HG03439 (cell line): ENCODE measurements around the gene MITD1.
A peak's percentile ranks its signal among the peaks of the same experiment; 100 is the strongest.
"Not testable (repeated sequence)": the region's sequence is repeated elsewhere in the genome, so short reads cannot be mapped to it uniquely, and the experiment has no call there.

Experiments
- ATAC-seq: cut with Tn5 transposase; IDR thresholded peaks from one replicate; pipeline ENCODE4 v1.9.1; 2021; ENCODE audit warnings: mild to moderate bottlenecking, moderate library complexity; ENCODE audit not compliant: unreplicated experiment

MITD1 gene

DNA sequence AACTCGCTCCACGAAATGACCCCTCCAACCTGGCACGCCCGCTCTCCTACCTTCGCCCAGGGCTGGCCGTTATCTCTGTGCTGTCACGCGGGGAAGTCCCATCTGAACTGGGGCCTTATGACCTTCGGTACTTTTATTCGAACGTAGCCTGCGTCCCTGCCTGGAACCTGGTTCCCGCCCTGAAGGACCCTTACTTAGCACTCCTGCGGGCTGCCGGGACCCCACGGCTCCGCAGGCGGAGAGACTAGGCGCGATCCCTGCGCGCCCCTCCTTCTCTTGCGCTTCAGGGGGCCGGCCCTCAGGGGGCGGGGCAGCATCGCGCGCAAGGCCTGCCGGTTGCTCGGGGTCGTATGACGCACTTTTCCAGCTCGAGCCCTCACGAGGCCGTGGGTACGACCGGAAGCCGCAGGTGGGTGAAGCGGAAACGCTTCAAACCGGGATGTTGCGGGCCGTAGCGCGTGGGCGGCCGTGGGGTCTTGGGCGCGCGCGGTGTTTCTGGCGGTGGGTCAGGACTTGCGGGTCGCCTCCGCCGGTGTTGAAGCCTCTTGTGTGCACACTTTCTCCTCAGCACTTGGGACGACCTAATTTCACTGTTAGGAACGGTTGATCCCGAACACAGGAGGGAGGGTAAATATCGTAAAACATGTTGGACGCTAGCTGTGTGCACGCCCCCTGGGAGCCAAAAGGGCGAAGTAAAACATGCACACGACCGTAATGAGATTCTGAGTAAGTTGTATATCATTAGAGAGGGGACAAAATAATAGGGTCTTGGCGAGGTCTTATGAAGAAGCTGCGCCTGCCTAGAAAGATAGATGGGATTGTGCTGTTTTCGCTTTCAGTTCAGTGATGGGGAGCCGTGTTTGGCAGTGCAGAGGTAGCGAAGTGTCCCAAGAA is 26.0 kb downstream of the MITD1 start, which contains the start of the genes LIPT1 and TSGA10:
Gene LIPT1 (plus strand): TSS at position 325 of the 894 bp plus-strand sequence. CDS start 6,991 bp downstream, outside the sequence.
Gene TSGA10 (minus strand): TSS at position 300 of the 894 bp plus-strand sequence. CDS start 45,503 bp downstream, outside the sequence.
- peak; percentile 96 for ATAC-seq

DNA sequence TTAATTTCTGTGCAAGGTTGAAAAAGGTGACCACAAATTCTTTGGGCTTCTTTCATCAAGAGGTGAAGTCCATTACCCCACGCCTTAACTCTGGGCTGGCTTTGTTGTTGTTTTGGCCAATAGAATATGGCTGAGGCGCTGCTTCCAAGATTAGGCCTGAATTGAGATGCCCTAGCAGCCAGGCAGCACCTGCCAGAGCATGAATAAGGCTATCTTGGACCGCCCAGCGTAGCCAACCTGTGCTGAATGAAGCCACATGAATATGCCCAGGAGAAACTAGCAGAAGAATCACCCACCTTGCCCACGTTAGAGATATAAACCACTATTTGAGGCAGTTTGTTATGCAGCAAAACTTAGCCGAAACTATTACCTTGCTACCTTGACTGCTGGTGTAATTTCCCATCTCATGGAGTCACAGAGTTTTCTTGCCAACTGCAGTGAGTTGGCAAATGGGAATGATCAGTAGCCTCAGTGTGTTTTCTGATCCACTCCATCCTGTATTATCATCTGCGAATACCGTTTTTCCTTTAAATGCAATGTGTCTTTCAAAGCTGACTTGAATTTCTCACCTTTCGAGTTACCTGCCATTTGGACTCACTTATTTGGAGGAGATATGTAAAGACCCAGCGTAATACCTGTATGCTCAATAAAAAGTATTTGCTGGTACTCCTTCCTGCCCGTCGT is 26.8 kb downstream of the MITD1 start:
- ATAC-seq, result no peak

DNA sequence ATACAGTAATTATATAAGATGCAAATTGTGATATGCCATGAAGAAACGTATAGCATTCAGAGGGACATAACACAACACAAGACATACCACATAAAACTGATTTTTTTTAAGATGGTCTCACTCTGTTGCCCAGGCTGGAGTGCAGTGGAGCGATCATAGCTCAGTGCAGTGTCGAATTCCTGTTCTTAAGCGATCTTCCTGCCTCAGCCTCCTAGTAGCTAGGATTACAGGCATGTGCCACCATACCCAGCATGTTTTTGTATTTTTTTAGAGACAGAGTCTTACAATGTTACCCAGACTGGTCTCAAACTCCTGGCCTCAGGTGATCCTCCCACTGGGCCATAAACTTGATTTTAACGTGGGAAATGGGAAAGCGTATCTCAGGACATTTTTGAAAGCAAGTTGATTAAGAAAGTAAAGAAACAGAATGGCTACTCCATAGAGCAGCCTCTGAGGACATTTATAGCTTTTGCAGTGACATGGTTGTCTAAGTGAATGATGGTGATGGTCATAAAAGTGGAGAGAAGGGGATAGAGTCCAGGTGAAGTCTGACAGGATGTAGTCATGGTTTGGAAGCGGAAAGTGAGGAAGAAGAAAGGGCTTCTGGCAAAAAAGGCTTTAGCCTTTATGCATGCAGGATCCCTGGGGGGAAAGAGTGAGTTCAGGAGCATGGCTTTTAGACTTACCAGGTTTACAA is 28.5 kb downstream of the MITD1 start:
- ATAC-seq, result no peak

DNA sequence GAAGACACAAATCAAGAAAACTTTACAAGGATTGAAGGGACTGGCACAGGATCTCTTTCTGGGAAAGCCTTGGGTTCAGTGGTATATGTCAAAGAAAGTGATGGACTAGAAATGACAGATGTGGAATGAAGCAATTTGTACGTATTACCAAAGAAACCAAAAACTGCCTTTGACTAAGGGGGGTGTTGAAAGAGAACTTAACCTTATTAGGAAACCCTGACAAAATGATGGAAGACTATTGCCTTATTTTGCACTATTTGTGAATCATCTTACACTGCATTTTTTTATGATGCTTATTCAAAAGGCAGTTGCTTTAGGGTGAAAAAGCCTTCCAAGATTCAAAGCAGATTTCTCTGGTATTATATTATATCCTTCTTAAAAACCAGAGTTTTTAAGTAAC is 30.2 kb downstream of the MITD1 start:
- no peak for ATAC-seq

DNA sequence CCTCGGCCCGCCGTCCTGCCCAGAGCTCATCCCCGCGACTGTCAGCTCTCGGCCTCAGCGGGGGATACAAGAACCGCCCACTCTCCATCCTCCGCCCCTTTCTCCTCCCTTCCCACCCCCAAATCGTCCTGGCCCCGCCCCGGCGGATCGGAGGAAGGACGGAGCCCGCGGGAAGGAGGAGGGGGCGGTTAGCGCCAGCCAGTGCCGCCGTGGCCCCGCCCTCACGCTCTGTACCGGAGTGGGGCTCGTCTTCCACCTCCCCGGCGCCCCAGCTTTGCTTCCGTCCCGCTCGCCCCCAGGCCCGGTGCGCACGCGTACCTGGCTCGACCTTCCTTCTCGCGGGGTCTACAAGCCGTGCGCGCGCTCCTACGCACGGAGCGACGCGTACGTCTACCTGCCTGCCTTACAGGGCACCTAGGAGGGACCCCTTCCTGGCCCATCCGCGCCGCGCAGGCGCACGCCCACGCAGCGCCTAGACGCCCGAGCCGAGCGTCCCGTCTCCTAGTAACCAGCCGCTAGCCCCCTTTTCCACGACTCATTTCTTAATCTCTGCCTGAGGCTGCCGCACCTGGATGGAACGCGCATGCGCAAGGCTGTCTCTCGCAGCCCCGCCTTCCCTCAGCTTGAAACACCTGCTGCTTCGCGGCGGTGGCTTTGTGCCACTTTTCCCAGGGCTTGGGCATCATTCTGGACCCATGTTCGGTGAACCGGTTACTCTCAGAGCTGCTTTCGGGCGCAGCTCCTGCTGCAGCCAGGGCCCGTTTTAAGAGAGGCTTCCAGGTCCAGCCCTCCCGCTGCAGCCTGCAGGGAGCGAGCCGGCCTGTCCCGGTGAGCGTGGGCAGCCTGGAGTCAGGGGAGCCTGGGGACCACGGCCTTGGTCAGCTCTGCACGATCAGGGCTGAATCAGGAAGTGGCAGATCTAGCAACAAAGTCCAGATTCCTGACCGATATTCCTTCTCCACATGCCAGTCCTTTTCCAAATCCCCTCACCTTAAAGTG is 39.4 kb downstream of the MITD1 start, which contains the start of gene C2orf15:
Gene C2orf15 (plus strand): TSS at position 598 of the 999 bp plus-strand sequence. CDS start 8,852 bp downstream, outside the sequence.
- ATAC-seq, result peak; percentile 92

DNA sequence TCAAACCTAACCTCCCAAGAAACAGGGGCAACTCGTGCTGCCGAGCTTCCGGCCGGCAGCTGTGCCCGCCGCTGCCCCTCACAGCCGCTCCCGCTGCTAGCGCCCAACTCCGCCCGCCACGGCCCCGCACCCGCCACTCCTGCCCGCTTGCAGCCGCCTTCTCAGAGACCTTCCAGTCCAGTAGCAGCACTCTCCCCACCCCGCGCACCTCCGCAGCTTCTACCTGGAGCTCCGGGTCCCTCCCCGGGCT is 40.1 kb downstream of the MITD1 start:
- ATAC-seq, result peak; percentile 43

DNA sequence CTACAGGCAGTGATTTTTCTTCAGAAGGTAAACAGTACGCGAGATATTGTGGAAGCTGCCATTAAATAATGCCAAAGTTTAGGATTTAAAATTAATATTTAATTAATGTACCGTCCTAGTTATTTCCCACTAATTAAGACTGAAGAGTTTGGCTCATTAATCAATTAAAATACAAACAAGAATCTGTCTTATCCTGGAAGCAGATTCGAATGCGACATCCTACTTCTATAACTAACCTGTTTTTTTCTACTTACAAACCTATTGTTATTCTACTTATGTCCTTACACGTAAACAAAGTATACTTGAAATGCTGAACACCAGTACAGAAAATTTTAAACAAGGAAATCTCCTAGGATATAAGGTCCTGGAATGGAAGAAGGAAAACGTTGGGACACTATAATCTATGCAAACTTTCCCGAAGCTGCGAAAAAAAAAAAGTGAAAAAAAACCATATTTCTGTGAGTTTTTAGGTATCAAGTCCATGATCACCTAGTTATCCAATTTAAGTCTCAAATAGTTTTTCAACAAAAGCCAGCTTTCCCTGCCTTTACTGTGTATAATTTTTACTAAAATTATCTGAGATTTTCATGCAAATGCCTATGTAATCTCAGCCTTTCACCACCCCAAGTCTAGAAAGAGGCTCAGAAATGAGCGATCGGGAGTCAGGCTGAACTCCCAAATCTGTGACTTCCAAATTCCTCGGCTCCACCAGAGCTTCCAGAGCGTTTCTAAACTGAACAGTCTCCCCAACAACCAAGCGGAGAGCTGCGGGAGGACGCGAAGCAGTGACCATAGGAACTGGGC is 40.6 kb downstream of the MITD1 start:
- no peak for ATAC-seq

DNA sequence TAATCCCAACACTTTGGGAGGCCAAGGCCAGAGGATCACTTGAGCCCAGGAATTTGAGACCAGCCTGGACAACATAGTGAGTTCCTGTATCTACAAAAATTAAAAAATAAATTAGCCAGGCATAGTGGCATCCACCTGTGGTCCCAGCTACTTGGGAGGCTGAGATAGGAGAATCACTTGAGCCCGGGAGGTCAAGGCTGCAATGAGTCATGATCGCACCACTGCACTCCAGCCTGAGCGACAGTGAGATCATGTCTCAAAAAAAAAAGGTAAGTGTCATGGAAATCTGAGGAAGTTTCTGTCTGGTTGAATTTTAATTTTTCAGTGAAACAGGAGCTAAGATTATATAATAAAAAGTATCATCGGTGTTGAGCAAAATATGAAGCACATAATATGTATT is 41.9 kb downstream of the MITD1 start:
- no peak for ATAC-seq

DNA sequence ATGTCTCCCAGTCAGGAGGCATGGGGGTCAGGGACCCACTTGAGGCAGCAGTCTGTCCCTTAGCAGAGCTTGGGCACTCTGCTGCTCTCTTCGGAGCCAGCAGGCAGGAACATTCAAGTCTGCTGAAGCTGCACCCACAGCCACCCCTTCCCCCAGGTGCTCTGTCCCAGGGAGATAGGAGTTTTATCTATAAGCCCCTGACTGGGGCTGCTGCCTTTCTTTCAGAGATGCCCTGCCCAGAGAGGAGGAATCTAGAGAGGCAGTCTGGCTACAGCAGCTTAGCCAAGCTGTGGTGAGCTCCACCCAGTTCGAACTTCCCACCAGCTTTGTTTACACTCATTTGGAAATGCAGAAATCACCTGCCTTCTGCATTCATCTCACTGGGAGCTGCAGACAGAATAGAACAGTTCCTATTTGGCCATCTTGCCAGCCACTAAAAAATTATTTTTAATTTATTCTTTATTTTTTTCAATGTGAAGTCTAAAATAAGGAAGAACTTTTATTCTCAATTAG is 45.8 kb downstream of the MITD1 start:
- ATAC-seq, result not testable (repeated sequence)

DNA sequence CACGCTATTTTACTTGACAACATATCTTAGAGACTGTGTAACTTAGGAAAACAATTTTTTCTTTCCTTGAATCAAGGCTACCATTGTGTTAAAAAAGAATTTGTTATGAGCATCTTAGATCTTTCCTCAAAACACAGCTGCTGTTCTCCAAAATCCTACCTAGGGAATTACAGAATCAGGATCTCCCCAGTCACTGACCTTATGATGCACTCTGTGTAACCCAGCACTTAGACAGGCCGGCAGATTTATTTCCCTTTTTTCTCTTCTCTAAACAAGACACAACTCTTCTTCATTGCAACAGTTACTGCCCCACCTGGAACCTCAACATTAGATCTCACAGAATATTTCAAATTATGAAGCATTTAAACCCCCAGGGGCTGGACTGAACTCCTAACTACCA is 52.9 kb downstream of the MITD1 start:
- no peak for ATAC-seq
